ENCODE measurements around the gene RALA. TPM values are rescaled to one million over a fixed set of nuclear protein-coding genes. Genes with fewer than 3 reads are reported as not detected.

Gene RALA
- total RNA-seq, 1 experiment from 2014 or later = 27.3 TPM

GRCh38 chr7:39650676-39651075, 27.3 kb downstream of the RALA start (continued):
- TF ChIP-seq REST (IDR thresholded peaks at IDR 0.05; ENCODE audit: low read depth) (no peak), ZFX (IDR thresholded peaks at IDR 0.05) (no peak), ZNF274 (IDR thresholded peaks at IDR 0.05; ENCODE audit: low read depth, low read length) (no peak)

GRCh38 chr7:39651265-39651664, 27.9 kb downstream of the RALA start:
- POLR2A ChIA-PET = interaction anchor here (0.6 kb wide), 1 partner anchor 32 kb away, joined by 3 read pairs; no protein-coding TSS in a partner anchor
- TF ChIP-seq CEBPB (IDR thresholded peaks at IDR 0.05; ENCODE audit: low read depth) = no peak
- no peak for TF ChIP-seq ELF1 (IDR thresholded peaks at IDR 0.05; ENCODE audit: borderline replicate concordance, low read depth)
- TF ChIP-seq, protein P1, sequence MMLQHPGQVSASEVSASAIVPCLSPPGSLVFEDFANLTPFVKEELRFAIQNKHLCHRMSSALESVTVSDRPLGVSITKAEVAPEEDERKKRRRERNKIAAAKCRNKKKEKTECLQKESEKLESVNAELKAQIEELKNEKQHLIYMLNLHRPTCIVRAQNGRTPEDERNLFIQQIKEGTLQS (IDR thresholded peaks at IDR 0.05) = no peak
- TF ChIP-seq, protein P2, sequence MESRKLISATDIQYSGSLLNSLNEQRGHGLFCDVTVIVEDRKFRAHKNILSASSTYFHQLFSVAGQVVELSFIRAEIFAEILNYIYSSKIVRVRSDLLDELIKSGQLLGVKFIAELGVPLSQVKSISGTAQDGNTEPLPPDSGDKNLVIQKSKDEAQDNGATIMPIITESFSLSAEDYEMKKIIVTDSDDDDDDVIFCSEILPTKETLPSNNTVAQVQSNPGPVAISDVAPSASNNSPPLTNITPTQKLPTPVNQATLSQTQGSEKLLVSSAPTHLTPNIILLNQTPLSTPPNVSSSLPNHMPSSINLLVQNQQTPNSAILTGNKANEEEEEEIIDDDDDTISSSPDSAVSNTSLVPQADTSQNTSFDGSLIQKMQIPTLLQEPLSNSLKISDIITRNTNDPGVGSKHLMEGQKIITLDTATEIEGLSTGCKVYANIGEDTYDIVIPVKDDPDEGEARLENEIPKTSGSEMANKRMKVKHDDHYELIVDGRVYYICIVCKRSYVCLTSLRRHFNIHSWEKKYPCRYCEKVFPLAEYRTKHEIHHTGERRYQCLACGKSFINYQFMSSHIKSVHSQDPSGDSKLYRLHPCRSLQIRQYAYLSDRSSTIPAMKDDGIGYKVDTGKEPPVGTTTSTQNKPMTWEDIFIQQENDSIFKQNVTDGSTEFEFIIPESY (IDR thresholded peaks at IDR 0.05; ENCODE audit: extremely low read depth, insufficient replicate concordance, low read length) = no peak
- TF ChIP-seq REST (IDR thresholded peaks at IDR 0.05; ENCODE audit: low read depth) = no peak
- TF ChIP-seq MAX (IDR thresholded peaks at IDR 0.05) = no peak
- TF ChIP-seq EZH2 (IDR thresholded peaks at IDR 0.05) = no peak
- TF ChIP-seq SRF (IDR thresholded peaks at IDR 0.05; ENCODE audit: low read depth) = no peak
- no peak for TF ChIP-seq ZNF274 (IDR thresholded peaks at IDR 0.05; ENCODE audit: low read depth, low read length)
- TF ChIP-seq CBX3 (IDR thresholded peaks at IDR 0.05; ENCODE audit: low read depth) = no peak
- no peak for TF ChIP-seq FOSL1 (IDR thresholded peaks at IDR 0.05; ENCODE audit: low read depth)
- TF ChIP-seq POLR2AphosphoS5 (IDR thresholded peaks at IDR 0.05; ENCODE audit: low read depth, low read length) = no peak
- no peak for TF ChIP-seq EZH2phosphoT487 (IDR thresholded peaks at IDR 0.05; ENCODE audit: borderline replicate concordance)
- TF ChIP-seq RAD21 (IDR thresholded peaks at IDR 0.05; ENCODE audit: low read depth) = no peak
- TF ChIP-seq EGR1 (IDR thresholded peaks at IDR 0.05; ENCODE audit: low read depth) = no peak
- TF ChIP-seq ZFX (IDR thresholded peaks at IDR 0.05) = no peak
- no peak for TF ChIP-seq POLR2A (IDR thresholded peaks at IDR 0.05; ENCODE audit: borderline replicate concordance, extremely low read depth, insufficient read depth, insufficient read length)
- Histone ChIP-seq H3K4me3 (replicated peaks in 1 of 2; ENCODE audit: low read depth in 1 of 2, low read length in 2 of 2) (no peak overlapping the region), H3K79me2 (ENCODE audit: insufficient read depth, low read length) (peaks cover 26% of the 10 kb centered on the region; the same call in 1 of the 2 replicates), H2AFZ (ENCODE audit: low read depth, low read length, poor library complexity, severe bottlenecking) (no peak overlapping the region), H3K9me3 (ENCODE audit: control insufficient read depth in 1 of 2, insufficient read depth in 1 of 2, low read depth in 1 of 2, low read length in 2 of 2) (no peaks in the 10 kb centered on the region), H3K9me2 (ENCODE audit: insufficient read depth) (no peaks in the 10 kb centered on the region), H3K4me2 (ENCODE audit: low read length) (no peak overlapping the region), H3K27me3 (ENCODE audit: insufficient read depth, low read length) (no peaks in the 10 kb centered on the region), H3K9ac (ENCODE audit: low read length) (no peak overlapping the region), H4K20me1 (ENCODE audit: insufficient read depth) (no peaks in the 10 kb centered on the region), H3K27ac (ENCODE audit: low read depth, low read length) (no peak overlapping the region), H3K36me3 (ENCODE audit: control insufficient read depth in 1 of 2, insufficient read depth in 2 of 2, low read length in 2 of 2) (no peaks in the 10 kb centered on the region), H3K4me1 (ENCODE audit: control insufficient read depth in 1 of 2, insufficient read depth in 2 of 2, low read length in 2 of 2) (no peaks in the 10 kb centered on the region)
- ATAC-seq (no peak), DNase-seq (ENCODE audit: low read depth, low spot score) (no peak)
- RAD21 ChIA-PET (ENCODE audit: low non-redundant PET in 1 of 2, low total read pairs in 2 of 2, uncharacterized antibody in 2 of 2, unreplicated experiment in 2 of 2) = no interaction called here
- CTCF ChIA-PET = no interaction called here
- no TSS peak for BruUV-seq (replicated peaks)
- intact Hi-C loops (cut with micrococcal nuclease) = no loop called here
